ENCODE data around the gene ZFAND2A. TPM values are rescaled to one million over a fixed set of nuclear protein-coding genes. Genes with fewer than 3 reads are reported as not detected.

The ZFAND2A gene
- total and polyA plus RNA-seq, 2 donors (not counting 3 experiments of a cell fraction or from before 2014, with no cell fraction given), result 31.8 to 40.6 TPM

- dilution Hi-C loops (cut with MboI; ENCODE audit: extremely low pct_ligation_motif_present, low sequenced_read_pairs) (no loop called here), intact Hi-C loops (cut with micrococcal nuclease) (loop anchor here (5.0 kb wide), 1 partner anchor 76 kb away; the partner anchor contains the start of gene GPER1)
- no peak overlapping the region for H2AFZ ChIP-seq (ENCODE audit: low read depth, low read length)
- BruUV-seq (replicated peaks), result no TSS peak
- H3K9me3 ChIP-seq (replicated peaks; ENCODE audit: control insufficient read depth, insufficient read depth, low read length), result no peaks in the 10 kb centered on the region
- H3K36me3 ChIP-seq (ENCODE audit: control insufficient read depth in 2 of 2, extremely low read depth in 1 of 2, insufficient read depth in 2 of 2, low read length in 2 of 2), result peaks cover 0 to 2% of the 10 kb centered on the region in 2 experiments
- TF ChIP-seq CTCF (IDR thresholded peaks at IDR 0.05; ENCODE audit: extremely low read depth in 1 of 2, insufficient read depth in 1 of 2, low read depth in 1 of 2, low read length in 2 of 2) (no peak), MAX (IDR thresholded peaks at IDR 0.05; ENCODE audit: insufficient read depth, insufficient read length) (no peak), POLR2A (IDR thresholded peaks at IDR 0.05; ENCODE audit: low read depth, low read length) (no peak), GATA2 (IDR thresholded peaks at IDR 0.05; ENCODE audit: insufficient read depth, insufficient read length, low read depth, low read length) (no peak), FOS (IDR thresholded peaks at IDR 0.05; ENCODE audit: borderline replicate concordance, insufficient read depth, low read length) (no peak), JUN (IDR thresholded peaks at IDR 0.05; ENCODE audit: borderline replicate concordance, insufficient read depth, insufficient read length, low read depth) (no peak), MYC (IDR thresholded peaks at IDR 0.05; ENCODE audit: low read depth, low read length) (no peak), EZH2 (IDR thresholded peaks at IDR 0.05; ENCODE audit: borderline replicate concordance, low read depth, low read length, severe bottlenecking) (no peak), POLR2AphosphoS5 (IDR thresholded peaks at IDR 0.05; ENCODE audit: insufficient read depth, low read depth, low read length) (no peak)
- H4K20me1 ChIP-seq (replicated peaks; ENCODE audit: control insufficient read depth, extremely low read depth, insufficient read depth, low read length), result no peaks in the 10 kb centered on the region
- ChIA-PET POLR2A (no interaction called here), CTCF (interaction anchor here (1.1 kb wide), 1 partner anchor 14 kb away, joined by 3 read pairs; no protein-coding TSS in a partner anchor)
- H3K27me3 ChIP-seq (ENCODE audit: control insufficient read depth in 2 of 2, insufficient read depth in 2 of 2, low read length in 2 of 2), result no peaks in the 10 kb centered on the region
- H3K4me3 ChIP-seq (replicated peaks in 1 of 3; ENCODE audit: insufficient read depth in 1 of 3, low read depth in 1 of 3, low read length in 3 of 3), result no peak overlapping the region
- DNase-seq (ENCODE audit: low read depth, low spot score) (no peak), FAIRE-seq (no peak)
- H3K27ac ChIP-seq (ENCODE audit: insufficient read depth, low read depth, low read length), result no peak overlapping the region
- H3K9ac ChIP-seq (replicated peaks; ENCODE audit: extremely low read depth, insufficient read depth, low read length), result no peak overlapping the region
- no peaks in the 10 kb centered on the region for H3K9me1 ChIP-seq (replicated peaks; ENCODE audit: control insufficient read depth, extremely low read depth, insufficient read depth, low read length)
- peaks cover 15% of the 10 kb centered on the region for H3K4me1 ChIP-seq (ENCODE audit: control insufficient read depth, extremely low read depth, insufficient read depth, low read length)
- H3K4me2 ChIP-seq (ENCODE audit: insufficient read depth, low read length), result no peak overlapping the region
- peaks cover 17% of the 10 kb centered on the region for H3K79me2 ChIP-seq (ENCODE audit: control insufficient read depth, insufficient read depth, low read length)
Measured at GRCh38 chr7:1163121-1163520, 3.1 kb upstream of the ZFAND2A start.
